GM21786 (cell line): ENCODE measurements around the gene CDKN2AIPNL.
"Not testable (repeated sequence)": the region's sequence is repeated elsewhere in the genome, so short reads cannot be mapped to it uniquely, and the experiment has no call there.

Source experiments
- ATAC-seq: cut with Tn5 transposase; IDR thresholded peaks from one replicate; pipeline ENCODE4 v1.9.1; 2021; ENCODE audit not compliant: unreplicated experiment

The CDKN2AIPNL gene

DNA sequence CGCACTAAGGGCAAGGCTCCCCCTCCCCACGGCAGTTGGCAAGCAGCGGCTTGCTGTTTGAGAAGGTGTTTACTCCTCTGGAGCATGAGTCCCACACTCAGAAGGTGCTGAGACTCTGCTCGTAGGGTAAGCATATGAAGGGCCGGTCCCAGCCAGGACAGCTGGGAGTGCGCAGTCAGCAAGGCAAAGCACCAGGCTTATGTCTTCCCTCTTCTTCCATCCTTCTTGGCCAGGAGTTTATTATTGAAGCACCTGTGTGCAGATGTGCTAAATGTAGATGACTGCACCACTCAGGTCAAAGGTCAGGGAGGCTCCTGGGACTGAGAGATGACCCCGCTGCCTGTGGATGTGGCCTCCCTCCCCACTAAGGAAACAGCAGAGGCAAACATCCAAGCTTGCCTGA, 27.0 kb upstream of the CDKN2AIPNL start:
- ATAC-seq, result no peak

DNA sequence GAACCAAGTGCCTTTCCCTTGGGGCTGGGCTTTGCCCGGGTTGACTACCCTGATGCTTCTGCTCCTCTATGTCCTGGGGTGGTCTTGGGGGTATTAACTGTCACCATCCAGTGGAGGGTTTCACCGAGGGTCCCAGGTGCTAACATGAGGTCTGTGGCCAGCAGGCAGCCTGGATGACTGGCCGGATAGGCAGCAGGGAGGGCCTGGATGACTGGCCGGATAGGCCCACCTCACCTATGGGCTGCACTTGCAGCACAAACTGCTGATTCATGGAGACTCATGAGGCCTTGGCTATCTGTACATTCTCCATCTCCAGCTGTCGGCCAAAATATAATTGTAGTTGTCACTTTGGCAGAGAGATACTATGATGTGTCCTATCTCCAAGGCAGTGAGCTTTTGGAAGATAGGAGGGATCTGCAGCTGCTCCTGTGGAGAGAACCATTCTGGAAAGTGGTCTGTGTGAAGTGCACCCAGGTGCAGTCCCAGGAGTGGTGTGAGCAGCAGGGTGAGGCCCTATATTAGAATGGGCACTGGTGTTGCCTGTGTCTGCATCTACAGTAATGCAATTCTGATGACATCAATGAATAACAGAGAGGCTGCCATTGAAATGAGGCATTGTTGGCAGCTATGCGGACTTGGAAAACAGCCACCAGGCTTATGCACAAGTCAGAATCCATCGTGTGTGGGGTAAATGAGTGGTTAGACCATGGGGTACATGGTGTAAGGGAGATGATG, 26.3 kb upstream of the CDKN2AIPNL start:
- no peak for ATAC-seq

DNA sequence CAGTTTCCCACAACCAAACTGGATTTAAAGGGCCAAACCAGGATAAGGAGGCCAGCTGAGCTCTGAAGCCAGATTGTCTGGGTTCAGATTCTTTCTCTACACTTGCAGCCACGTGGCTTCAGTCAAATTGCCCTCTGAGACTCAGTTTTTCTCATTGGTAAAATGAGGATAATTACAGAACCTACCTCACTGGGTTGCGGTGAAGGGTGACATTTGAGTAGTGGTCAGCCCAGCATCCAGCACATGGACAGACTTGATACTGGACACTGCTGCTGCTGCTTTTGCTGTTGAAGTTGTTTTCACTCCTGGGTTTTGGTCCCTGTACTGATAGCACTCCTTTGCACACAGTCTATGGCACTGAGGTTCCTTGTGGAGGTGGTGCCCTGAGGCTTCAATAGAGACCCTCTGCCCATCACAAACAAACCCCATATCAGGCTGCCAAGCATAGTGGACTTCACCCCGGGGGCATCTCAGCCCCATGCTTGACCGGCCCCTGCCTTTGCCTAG, 25.7 kb upstream of the CDKN2AIPNL start:
- ATAC-seq, result no peak

DNA sequence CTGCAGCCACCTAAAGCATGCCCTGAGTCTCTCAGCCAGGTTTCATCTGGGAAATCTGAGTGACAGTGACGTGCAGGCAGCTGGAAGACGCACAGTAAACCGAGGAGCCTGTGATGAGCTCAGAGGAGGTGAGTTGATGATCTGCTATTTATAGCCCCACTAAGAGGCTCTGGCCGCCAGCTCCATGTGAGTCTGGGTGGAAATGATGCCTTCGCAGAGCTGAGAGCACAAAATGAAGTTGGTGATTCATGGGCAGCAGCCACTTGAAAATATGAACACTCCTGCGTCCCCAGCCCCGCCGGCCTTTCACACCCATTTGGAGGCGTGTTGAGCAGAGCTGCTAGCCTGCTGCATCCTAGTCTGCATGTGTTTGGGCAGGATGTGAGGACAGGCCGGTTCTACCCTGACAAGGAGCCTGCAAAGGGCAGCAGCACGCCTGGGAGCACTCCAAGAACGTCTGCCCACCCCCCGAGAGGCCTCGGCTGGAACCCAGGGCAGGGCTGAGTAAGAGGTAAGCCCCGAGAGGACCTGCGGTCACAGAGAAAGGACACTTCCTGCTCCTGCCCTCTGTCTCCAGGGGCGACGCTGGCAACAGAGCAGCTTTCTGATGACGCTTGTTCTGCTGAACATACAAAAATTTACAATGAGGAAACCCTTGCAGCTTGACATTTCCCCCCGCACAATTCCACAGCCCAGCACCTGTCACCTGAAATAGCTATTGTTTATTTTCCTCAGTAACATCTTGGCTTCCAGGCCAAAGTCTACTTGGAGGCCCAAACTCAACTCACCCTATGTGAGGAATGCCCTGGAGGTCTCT, 25.1 kb upstream of the CDKN2AIPNL start:
- peak; percentile 92 for ATAC-seq

DNA sequence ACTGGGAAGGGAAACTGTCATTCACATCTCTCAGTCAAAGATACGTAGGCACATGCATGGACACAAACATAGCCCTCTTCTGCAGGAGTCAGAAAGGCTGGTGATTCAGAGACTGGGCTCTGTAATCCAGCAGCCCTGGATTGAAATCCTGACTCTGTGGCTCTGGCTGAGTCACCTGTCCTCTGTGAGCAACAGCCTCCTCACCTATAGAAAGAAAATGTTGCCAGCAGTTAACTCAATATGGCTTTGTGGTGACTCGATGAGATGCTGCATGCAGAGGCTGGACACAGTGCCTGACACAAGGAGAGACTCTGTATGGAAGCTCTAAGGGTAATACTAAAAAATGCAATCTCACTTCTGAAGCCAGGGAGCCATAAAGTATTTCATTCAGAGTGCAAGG, 23.9 kb upstream of the CDKN2AIPNL start:
- no peak for ATAC-seq

DNA sequence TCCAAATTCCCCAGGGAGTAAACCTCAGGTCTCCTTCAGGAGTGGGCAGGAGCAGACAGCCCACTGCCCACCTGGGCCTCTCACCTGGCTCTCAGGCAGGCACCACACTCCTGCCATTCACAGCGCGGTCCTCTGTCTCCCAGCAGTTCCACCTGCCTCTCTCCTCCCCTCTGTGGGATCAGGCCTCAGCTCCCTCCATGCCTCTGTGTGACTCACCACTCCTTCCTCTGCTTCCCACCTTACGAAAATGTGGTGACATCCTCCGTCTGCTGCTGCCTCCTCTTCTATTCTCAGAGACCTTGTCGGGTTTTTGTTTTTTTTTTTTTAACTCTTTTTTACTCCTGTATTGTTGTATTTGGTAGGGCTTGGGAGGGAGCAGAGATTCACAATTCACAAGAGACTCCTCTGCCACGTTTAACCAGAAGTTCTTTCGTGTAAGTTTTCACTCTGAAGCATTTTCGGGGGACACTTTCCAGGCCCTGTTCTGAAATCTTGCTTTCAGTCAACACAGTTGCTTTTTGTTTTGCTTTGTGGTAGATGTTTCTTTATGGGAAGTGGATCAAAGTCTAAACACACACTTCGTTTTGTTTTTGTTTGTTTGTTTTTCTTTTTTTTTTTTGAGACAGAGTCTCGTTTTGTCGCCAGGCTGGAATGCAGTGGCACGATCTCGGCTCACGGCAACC, 21.1 kb upstream of the CDKN2AIPNL start:
- no peak for ATAC-seq

DNA sequence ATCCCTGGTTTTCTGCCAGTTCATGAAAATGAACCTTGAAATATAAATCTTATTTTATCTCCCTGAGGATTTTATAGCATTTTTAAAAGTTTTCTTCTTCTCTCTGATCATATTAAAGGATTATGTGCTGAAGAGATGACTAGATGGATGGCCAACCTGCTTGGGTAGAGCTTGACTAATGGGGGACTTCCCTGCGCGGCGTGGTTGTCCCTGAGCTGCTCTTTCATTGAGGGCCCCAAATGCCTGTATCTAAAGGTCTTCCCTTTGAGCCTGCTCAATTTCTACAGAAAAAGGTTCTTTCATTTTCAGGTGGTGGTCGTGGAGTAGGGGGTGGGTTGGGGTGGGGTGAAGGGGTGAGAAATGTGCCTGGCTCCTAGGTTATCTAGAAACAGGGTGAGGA, 20.5 kb upstream of the CDKN2AIPNL start:
- ATAC-seq, result no peak

DNA sequence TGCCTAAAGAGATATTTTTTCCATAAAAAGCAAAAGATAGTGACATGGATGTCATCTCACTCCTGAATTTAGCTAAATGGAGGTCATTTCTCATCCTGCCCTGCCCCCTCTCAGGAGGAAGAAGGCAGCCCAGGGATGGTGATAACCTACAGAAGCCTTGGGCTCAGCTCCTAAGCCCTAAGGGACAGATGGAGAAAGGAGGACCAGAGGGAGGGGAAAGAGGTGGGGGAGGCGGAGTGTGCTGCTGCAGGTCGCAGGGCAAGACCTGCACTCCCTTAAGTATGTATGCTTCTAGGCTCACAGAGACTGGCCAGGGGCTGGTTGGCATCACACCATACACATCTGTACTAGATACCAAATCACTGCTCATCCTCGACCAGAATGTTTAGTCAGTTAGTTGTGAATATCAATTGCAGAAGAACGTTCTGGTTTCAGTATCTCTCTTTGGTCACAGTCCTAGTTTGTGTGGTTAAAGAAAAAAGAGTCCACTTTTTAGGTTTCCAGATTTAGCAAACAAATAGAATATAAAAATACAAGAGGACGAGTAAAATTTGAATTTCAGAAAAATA, 18.4 kb upstream of the CDKN2AIPNL start:
- no peak for ATAC-seq

DNA sequence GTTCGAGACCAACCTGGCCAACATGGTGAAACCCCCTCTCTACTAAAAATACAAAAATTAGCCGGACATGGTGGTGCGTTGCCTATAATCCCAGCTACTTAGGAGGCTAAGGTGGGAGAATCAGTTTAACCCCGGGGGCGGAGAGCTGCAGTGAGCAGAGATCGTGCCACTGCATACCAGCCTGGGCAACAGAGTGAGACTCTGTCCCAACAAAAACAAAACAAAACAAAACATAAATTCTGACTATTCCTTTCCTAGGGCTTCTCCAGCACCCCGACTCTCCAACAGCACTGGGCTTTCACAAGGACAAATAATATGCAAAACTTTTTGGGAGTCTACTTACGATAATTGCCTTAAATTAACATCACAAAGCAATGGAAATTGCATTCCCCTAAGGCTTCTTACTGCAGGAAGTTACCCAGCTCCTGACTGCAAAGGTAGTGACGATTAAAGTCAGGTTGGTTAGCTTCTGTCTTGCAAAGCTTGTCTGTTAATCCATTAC, 15.9 kb upstream of the CDKN2AIPNL start:
- no peak for ATAC-seq

DNA sequence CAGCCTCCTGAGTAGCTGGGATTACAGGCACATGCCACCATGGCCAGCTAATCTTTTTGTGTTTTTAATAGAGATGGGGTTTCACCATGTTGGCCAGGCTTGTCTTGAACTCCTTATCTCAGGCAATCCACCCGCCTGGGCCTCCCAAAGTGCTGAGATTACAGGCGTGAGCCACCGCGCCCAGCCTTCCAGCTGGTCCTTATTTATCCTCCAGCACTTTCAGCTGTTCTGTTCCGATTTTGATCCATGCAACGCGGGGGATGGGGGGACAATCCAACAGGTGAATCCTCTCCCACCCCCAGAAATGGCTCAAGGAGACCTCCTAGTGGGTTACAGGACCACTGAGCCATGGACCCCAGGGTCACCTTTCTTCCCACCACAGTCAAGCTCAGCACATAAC, 14.7 kb upstream of the CDKN2AIPNL start:
- no peak for ATAC-seq

DNA sequence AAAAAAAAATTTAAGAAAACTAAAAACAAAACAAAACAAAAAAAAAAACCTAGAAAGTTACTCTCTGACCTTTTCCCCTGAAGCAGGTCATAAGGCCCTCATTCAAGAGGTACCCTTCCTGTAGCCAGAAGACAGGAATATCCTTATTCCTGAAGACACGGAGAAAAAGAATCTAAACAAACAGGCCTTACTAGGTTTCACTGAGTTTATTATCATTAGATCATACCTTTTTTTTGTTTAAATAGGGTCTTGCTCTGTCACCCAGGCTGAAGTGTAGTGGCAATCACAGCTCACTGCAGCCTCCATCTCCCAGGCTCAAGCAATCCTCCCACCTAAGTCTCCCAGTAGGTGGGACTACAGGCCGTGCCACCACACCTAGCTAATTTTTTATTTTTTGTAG, 11.7 kb upstream of the CDKN2AIPNL start:
- ATAC-seq, result no peak

DNA sequence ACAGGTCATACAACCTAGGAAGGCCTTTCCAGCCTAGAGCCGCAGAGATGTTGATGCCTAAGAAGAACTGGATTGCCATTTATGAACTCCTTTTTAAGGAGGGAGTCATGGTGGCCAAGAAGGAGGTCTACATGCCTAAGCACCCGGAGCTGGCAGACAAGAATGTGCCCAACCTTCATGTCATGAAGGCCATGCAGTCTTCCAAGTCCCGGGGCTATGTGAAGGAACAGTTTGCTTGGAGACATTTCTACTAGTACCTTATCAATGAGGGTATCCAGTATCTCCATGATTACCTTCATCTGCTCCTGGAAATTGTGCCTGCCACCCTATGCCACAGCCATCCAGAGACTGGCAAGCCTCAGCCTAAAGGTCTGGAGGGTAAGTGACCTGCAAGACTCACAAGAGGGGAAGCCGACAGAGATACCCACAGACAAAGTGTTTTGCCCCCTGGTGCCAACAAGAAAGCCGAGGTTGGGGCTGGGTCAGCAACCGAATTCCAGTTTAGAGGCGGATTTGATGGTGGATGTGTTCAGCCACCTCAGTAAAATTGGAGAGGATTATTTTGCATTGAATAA, 11.2 kb upstream of the CDKN2AIPNL start:
- no peak for ATAC-seq

DNA sequence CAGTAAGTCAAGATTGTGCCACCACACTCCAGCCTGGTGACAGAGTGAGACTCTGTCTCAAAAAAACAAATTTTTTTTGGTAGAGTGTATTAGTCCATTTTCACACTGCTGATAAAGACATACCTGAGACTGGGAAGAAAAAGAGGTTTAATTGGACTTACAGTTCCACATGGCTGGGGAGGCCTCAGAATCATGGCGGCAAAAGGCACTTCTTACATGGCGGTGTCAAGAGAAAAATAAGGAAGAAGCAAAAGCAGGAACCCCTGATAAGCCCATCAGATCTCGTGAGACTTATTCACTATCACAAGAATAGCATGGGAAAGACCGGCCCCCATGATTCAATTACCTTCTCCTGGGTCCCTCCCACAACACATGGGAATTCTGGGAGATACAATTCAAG, 9.4 kb upstream of the CDKN2AIPNL start:
- not testable (repeated sequence) for ATAC-seq

DNA sequence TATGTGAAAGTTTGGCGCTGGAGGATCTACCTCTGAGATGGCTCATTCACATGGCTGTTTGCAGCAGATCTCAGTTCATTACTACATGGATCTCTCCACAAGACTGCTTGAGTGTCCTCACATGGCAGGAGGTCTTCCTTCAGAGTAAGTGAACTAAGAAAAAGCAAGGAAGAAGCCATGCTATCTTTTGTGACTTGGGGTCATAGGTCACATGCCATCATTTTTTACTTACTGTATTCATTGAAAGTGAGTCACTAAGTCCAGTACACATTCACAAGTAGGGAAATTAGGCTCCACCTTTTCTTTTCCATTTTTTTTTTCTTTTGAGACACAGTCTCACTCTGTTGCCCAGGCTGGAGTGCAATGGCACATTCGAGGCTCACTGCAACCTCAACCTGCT, 8.7 kb upstream of the CDKN2AIPNL start:
- ATAC-seq, result no peak

DNA sequence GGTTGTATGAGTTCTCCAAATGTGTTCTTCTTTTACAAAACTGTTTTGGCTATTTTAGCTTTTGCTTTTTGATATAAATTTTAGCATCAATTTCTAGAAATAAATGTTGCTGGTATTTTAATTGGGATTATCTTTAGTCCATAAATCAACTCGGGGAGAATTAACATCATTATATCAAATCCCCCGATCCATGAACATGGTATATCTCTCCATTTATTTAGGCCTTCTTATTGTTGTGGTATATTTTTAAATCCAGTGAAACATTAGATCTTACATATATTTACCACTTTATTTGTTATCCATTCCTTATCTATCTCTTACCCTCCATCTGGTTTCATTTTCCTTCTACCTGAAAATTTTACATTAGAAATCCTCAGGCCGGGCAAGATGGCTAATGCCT, 7.3 kb upstream of the CDKN2AIPNL start:
- no peak for ATAC-seq

DNA sequence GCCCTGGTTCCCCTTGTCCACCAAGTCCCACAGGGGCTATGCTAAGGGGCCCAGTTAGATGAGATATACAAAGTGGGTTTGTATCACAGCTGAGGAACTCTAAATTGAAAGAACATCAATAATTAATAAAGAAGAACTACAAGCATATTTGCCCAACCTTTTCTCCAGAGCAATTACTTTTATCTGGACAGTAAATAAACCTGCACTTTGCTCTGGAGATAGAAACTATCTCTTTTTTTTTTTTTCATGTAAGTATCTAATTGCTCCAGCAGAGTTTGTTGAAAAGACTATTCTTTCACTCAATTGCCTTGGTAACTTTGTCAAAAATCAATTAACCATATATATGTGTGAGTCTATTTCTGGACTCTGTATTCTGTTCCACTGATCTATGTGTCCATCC, 6.0 kb upstream of the CDKN2AIPNL start:
- ATAC-seq, result no peak

DNA sequence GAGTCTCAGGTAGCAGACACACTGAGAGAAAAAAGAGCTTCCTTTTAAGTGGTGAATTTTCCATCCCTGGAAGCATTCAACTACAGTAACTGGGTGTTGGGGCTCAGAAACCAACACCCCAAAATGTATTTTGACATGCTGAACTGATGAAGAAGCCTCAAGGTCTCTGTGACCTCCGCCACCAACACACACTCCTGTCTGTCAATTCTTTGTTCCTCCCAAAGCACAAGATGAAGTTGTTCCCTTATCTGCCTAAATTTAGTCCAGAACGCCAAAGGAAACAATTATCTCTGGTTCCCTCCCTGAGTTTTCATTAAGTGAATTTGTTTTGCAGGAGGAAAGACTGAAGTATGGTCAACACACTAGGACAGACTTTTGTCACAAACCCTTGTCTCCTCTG, 1.4 kb upstream of the CDKN2AIPNL start:
- no peak for ATAC-seq

DNA sequence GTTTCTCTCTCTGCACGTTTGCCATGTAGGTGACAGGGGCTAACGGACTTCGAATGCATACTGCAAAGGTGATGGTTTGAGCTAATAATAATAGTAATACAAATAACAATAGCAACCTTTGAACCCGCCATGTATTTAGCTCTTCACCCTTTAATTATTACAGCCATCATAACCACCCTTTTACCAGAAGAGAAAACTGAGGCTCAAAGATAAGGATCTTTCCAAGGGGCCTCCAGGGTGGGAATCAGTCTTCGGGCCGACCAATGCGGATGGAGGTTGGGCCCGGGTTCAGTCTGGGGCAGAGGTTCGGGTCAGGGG, 494 bp downstream of the CDKN2AIPNL start:
- no peak for ATAC-seq

DNA sequence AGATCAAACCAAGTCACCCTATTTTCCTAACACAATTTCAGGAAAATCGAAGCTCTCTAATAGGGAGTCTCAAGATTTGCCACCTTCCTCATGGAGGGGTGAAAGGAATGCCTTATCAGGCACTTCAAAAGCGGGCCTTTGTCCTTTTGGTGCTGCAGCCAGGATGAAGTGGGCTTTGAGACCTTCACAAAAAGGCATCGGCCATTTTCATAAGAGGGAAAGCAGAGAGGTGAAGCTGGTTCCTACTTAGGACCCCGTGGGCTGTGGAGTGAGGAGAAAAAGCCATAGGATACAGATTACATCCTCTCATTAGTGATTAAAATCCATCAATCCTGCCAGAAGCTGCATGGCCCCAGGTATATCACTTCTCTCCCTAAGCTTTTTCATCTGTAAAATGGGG, 859 bp downstream of the CDKN2AIPNL start:
- no peak for ATAC-seq

DNA sequence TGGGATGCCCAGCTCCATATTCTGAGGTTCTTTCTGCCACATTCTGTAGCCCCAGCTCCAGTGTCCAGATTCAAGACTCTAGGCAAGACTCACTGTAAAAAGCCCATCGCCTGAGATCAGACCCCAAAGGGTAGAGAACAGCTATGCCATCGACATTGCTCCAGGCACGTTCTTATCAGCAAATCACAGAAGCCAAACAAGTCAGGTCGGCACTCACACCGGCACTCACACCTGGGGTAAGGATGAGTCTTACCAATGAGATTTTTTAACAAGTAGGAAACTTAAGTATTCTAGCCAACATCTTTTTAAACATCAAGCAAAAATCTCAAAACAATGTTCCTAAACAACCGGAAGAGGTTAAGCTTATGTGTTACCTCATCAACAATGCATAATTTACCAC, 2.4 kb downstream of the CDKN2AIPNL start:
- no peak for ATAC-seq

DNA sequence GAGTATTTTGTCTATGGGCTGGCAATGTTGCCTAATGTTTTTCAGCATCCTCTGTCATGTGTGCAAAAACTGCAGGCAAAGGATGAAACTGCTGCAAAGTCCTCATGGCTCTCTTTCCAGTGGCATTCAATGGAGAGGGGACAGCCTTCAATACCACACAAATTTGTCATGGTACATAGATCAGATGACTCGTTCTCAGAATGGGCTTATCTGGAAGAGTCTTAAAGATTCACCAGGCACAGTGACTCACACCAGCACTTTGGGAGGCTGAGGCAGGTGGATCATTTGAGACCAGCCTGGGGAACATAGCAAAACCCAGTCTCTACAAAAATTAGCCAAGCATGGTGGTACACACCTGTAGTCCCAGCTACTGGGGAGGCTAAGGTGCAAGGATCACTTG, 5.3 kb downstream of the CDKN2AIPNL start:
- ATAC-seq, result no peak
